ENCODE data around the gene ANKDD1B. TPM values are rescaled to one million over a fixed set of nuclear protein-coding genes. Genes with fewer than 3 reads are reported as not detected.

Gene ANKDD1B
- total and polyA plus RNA-seq, 12 donors, result 0.04 to 0.37 (median 0.21) TPM; not detected in 6

DNA sequence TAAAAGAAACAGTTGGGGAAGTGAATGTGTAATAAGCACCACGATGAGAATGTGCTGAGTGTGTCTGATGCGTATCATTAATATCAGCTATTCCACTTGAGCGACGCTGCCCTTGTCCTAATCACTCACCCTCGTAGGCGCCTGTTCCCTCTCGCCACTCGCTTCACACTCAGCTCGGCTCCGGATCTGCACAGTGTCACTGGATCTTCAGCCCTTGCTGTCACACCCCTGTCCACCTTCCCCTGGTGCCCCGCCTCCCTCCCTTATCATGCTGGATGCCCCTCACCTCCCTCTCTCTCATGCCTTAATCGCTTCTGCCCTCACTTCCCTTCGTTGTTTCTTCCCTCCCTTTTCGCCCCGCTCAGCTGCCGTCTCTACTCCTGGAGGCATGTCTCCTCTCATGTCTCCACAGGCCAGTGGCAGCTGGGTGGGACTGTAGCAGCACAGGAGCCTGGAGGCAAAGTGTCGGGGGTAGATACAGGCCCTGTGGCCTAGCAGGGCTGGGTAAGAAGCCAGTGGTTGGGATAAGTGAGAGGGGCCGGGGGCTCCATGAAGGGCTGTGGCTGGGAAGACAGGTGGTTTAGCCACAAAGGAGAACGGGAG lies 43.5 kb downstream of the ANKDD1B start:
- peak; percentile 71 to 97 (median 90) for ATAC-seq
- DNase-seq, result peak; percentile 41 to 58
- Histone ChIP-seq H3K27me3 (no peaks in the 10 kb centered on the region), H3K9me3 (no peaks in the 10 kb centered on the region), H3K4me1 (peaks cover 0 to 5% (median 1%) of the 10 kb centered on the region in 9 donors), H3K27ac (peak overlapping the region in 1 of 10 donors; percentile 25), H3K4me3 (no peak overlapping the region), H3K36me3 (no peaks in the 10 kb centered on the region)
- intact Hi-C loops (cut with DNase I), result no loop called here
- 37 to 55% methylated on average over 19 of the region's 19 CpGs for WGBS, 2 donors
- TF ChIP-seq, protein P1, sequence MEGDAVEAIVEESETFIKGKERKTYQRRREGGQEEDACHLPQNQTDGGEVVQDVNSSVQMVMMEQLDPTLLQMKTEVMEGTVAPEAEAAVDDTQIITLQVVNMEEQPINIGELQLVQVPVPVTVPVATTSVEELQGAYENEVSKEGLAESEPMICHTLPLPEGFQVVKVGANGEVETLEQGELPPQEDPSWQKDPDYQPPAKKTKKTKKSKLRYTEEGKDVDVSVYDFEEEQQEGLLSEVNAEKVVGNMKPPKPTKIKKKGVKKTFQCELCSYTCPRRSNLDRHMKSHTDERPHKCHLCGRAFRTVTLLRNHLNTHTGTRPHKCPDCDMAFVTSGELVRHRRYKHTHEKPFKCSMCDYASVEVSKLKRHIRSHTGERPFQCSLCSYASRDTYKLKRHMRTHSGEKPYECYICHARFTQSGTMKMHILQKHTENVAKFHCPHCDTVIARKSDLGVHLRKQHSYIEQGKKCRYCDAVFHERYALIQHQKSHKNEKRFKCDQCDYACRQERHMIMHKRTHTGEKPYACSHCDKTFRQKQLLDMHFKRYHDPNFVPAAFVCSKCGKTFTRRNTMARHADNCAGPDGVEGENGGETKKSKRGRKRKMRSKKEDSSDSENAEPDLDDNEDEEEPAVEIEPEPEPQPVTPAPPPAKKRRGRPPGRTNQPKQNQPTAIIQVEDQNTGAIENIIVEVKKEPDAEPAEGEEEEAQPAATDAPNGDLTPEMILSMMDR (IDR thresholded peaks at IDR 0.05), result no peak

DNA sequence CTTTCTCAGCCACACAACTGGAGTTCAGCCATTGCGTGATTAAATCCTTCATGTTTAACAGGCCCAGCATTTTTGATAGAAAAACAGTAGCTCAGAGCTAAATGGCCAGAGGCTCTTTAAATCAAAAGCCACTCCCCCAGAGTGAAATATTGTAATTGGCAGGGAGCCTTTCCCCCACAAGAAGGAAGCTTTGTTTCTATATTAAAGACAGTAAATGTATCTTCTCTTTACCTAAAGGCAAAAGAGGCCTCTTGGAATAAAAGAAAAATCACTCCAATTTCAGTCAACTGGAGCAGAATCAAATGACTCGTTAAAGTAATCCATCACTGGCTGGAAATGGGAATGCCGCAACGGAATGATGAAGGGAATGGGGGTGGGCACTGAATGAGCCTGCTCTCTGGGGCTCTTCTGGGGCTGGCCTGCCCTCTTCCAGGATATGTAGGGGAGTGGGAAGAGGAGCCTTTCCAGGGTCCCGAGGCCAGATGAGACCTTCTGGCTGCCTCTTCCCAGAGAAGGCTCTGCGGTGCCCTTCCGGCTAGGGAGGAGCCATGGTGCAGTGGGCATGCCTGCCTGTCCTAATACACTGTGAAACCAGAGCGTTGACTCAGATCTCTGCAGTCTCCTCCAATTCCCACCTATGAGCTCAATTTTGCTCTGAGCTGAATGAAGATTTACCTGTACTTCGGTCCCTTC lies 45.2 kb downstream of the ANKDD1B start:
- Histone ChIP-seq H3K27me3 (no peaks in the 10 kb centered on the region), H3K36me3 (no peaks in the 10 kb centered on the region), H3K9me3 (no peaks in the 10 kb centered on the region), H3K4me1 (peaks cover 0 to 5% (median 3%) of the 10 kb centered on the region in 9 donors), H3K4me3 (peak overlapping the region in 9 of 10 donors; percentile 19 to 54 (median 48)), H3K27ac (peak overlapping the region in 5 of 10 donors; percentile 29 to 56 (median 53))
- no peak for DNase-seq
- intact Hi-C loops (cut with DNase I), result no loop called here
- ATAC-seq, result peak in 6 of 8 donors; percentile 35 to 67 (median 48)
- WGBS, 2 donors, result 47 to 60% methylated on average over 9 of the region's 9 CpGs
- TF ChIP-seq, protein P1 (IDR thresholded peaks at IDR 0.05), result no peak

DNA sequence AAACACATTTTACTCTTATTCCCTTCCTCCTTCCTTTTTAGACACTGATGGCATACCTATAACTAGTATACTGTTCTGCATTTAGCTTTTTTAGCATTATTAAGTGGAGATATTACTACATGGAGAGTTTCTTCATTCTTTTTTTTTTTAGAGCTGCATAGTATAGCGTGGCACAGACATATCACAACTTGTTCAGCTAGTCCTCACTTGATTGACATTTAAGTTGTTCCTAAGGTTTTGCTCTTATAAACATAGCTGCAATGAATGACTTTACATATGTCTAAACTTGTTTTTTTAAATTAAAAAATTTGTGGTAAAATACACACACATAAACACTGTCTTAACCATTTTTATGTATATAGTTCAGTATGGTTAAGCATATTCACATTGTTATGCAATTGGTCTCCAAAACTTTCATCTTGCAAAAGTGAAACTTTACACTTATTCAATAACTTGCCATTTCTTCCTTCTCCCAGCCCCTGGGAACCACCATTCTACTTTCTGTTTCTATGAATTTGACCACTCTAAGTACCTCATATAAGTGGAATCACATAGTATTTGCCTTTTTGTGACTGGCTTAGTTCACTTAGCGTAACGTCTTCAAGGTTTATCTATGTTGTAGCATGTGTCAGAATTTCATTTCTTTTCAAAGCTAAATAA lies 48.7 kb downstream of the ANKDD1B start:
- WGBS, 2 donors, result 87 to 95% methylated on average over 3 of the region's 3 CpGs
- peak overlapping the region in 1 of 10 donors; percentile 32 for H3K27ac ChIP-seq

More for the DNA sequence above, 48.7 kb downstream of the ANKDD1B start:
- H3K4me1 ChIP-seq, result peaks cover 0 to 5% (median 0%) of the 10 kb centered on the region in 9 donors
- TF ChIP-seq, protein P1 (IDR thresholded peaks at IDR 0.05), result no peak
- no peak overlapping the region for H3K4me3 ChIP-seq
- intact Hi-C loops (cut with DNase I), result loop anchor here in 2 of 10 donors (5.0 to 10.0 kb wide), 2 partner anchors 145 to 1913 kb away; partner anchors contain the start of genes CERT1 (in 1 of the 2) and POLK (in 1 of the 2)
- no peaks in the 10 kb centered on the region for H3K36me3 ChIP-seq
- ATAC-seq (no peak), DNase-seq (no peak)
- no peaks in the 10 kb centered on the region for H3K9me3 ChIP-seq
- H3K27me3 ChIP-seq, result no peaks in the 10 kb centered on the region
